Uterus (tissue), 4 donors: ENCODE results near the gene METTL1. TPM values are rescaled to one million over a fixed set of nuclear protein-coding genes. Genes with fewer than 3 reads are reported as not detected.

Experiments
- DNase-seq, 2 donors: peaks; one replicate each; pipeline ENCODE4 v3.0.0-alpha.2; 2019 to 2020
- H3K27ac ChIP-seq, 2 donors: fragments of 200-600 bp; sonication (generic); 1 replicate in 1 of 2; 2 replicates in 1 of 2; pipeline ENCODE4 v1.5.1; 2016 to 2018
- H3K27me3 ChIP-seq, 2 donors: fragments of 200-600 bp; sonication (generic); one replicate each; pipeline ENCODE4 v1.5.1; 2018 to 2019; ENCODE audit warnings: control low read depth in 1 of 2
- H3K36me3 ChIP-seq, 2 donors: fragments of 200-600 bp; sonication (generic); one replicate each; pipeline ENCODE4 v1.5.1; 2019; ENCODE audit warnings: control low read depth in 1 of 2
- H3K4me1 ChIP-seq, 2 donors: fragments of 200-600 bp; sonication (generic); one replicate each; pipeline ENCODE4 v1.5.1; 2018 to 2019; ENCODE audit warnings: control low read depth in 1 of 2
- H3K4me3 ChIP-seq, 2 donors: fragments of 200-600 bp; sonication (generic); 1 replicate in 1 of 2; 2 replicates in 1 of 2; pipeline ENCODE4 v1.5.1; 2018 to 2019; ENCODE audit warnings: mild to moderate bottlenecking in 1 of 2
- H3K9me3 ChIP-seq, 2 donors: fragments of 200-600 bp; sonication (generic); one replicate each; pipeline ENCODE4 v1.5.1; 2019; ENCODE audit warnings: control low read depth in 1 of 2
- POLR2A ChIP-seq, 2 donors: fragments of 450-650 bp; IDR thresholded peaks; one replicate each; pipeline ENCODE4 v1.6.1; 2016; ENCODE audit warnings: antibody characterized with exemption in 2 of 2, mild to moderate bottlenecking in 1 of 2, moderate library complexity in 1 of 2
- intact Hi-C: fragments of 100-400 bp; cut with DNase I; formaldehyde crosslinking; loops from one replicate; pipeline ENCODE4 v1.15.1; 2023; ENCODE audit warnings: low total_unique reads
- microRNA-seq: library from miRNA; unstranded; fragments of <30 nt; microRNA quantifications from one replicate; pipeline ENCODE4, GENCODE V29; 2016; ENCODE audit warnings: borderline microRNAs expressed, borderline replicate concordance
- small RNA-seq: library from RNA; depleted of rRNA; stranded (forward); fragments of <200 nt; gene quantifications from one replicate; pipeline ENCODE3, GENCODE V24; 2016
- total RNA-seq, 4 donors: library from RNA; depleted of rRNA in 3 of 4; stranded (reverse); fragments of >200 nt in 3 of 4; gene quantifications; one replicate each; pipeline versions ENCODE4 v1.1.0 to v1.2.4, GENCODE V29; 2014 to 2023
- TF ChIP-seq, protein P1 (sequence below), 4 experiments: fragments of 200-600 bp in 2 of 4; fragments of 450-650 bp in 2 of 4; sonication (generic) in 2 of 4; IDR thresholded peaks; one replicate each; pipeline ENCODE4 v1.5.1; 2016 to 2019; ENCODE audit warnings: antibody characterized with exemption in 4 of 4, mild to moderate bottlenecking in 2 of 4, moderate library complexity in 1 of 4
- donor health status: DM: yes; HTN: yes; CAD: no.

Gene METTL1
- total RNA-seq, 4 donors from 2014 or later = 5.1 to 22.4 (median 18.0) TPM

DNA sequence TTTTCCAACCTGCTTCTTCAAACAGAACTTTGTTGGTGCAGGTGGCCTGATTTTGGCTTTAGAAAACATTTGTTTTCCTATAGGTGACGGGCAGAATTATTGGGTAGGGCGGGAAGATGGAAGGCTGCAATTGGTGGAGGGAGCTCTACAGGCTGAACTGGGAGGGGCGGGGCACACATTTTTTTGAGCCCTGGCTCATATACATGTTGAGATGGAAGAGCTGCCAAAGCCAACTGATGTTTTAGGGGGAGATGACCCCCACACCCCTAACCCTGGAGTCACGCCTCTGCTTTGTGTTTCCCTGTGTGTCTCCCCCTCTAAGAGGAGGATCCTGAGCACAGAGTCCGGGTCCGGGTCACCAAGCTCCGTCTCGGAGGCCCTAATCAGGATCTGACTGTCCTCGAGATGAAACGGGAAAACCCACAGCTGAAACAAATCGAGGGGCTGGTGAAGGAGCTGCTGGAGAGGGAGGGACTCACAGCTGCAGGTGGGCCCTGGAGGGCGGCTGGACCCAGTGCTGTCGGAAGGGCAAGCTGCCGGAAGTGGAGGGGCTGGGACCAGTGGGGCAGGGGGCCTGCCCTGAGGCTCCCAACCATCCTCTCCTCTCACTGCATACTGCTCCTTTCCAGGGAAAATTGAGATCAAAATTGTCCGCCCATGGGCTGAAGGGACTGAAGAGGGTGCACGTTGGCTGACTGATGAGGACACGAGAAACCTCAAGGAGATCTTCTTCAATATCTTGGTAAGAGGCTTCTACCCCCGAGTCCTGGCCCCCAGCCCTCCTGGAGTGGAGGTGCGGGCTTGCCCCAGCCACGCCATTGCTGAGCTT lies 51.9 kb downstream of the METTL1 start:
- no peak overlapping the region for H3K27ac ChIP-seq
- no peak overlapping the region for H3K4me3 ChIP-seq
- H3K9me3 ChIP-seq = no peaks in the 10 kb centered on the region
- H3K4me1 ChIP-seq = no peaks in the 10 kb centered on the region
- TF ChIP-seq, protein P1, sequence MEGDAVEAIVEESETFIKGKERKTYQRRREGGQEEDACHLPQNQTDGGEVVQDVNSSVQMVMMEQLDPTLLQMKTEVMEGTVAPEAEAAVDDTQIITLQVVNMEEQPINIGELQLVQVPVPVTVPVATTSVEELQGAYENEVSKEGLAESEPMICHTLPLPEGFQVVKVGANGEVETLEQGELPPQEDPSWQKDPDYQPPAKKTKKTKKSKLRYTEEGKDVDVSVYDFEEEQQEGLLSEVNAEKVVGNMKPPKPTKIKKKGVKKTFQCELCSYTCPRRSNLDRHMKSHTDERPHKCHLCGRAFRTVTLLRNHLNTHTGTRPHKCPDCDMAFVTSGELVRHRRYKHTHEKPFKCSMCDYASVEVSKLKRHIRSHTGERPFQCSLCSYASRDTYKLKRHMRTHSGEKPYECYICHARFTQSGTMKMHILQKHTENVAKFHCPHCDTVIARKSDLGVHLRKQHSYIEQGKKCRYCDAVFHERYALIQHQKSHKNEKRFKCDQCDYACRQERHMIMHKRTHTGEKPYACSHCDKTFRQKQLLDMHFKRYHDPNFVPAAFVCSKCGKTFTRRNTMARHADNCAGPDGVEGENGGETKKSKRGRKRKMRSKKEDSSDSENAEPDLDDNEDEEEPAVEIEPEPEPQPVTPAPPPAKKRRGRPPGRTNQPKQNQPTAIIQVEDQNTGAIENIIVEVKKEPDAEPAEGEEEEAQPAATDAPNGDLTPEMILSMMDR (IDR thresholded peaks at IDR 0.05) = no peak
- no peak for TF ChIP-seq POLR2A (IDR thresholded peaks at IDR 0.05)
- H3K27me3 ChIP-seq = no peaks in the 10 kb centered on the region
- DNase-seq = no peak
- intact Hi-C loops = no loop called here
- H3K36me3 ChIP-seq = no peaks in the 10 kb centered on the region

DNA sequence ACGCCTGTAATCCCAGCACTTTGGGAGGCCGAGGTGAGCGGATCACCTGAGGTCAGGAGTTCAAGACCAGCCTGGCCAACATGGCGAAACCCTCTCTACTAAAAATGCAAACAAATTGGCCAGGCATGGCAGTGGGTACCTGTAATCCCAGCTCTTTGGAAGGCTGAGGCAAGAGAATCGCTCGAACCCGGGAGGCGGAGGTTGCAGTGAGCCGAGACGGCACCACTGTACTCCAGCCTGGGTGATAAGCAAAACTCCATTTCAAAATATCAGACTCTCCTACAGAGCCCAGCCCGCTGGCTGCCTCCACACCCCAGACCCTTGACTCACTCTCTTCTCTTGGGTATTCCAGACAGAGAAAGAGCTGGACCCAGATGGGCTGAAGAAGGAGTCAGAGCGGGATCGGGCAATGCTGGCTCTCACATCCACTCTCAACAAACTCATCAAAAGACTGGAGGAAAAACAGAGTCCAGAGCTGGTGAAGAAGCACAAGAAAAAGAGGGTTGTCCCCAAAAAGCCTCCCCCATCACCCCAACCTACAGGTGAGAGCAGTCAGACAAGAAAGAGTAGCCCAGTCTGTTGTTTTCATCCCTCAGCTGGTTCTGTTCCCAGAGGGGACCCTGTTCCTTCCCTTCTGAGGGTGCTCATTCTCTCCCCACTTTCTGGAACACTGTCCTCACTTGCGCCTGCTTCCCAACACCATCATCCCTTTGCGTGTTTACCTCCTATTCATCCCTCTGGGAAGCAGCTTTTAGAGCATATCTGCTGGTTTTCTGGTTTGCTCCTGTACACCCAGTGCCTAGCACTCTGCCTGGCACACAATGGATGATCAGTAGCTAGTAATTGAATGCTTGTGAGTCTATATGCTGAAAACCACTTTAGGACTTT lies 53.0 kb downstream of the METTL1 start:
- Histone ChIP-seq H3K9me3 (no peaks in the 10 kb centered on the region), H3K36me3 (no peaks in the 10 kb centered on the region), H3K4me3 (no peak overlapping the region), H3K27me3 (no peaks in the 10 kb centered on the region), H3K4me1 (no peaks in the 10 kb centered on the region), H3K27ac (no peak overlapping the region)
- TF ChIP-seq, protein P1 (IDR thresholded peaks at IDR 0.05) = no peak
- no peak for DNase-seq
- intact Hi-C loops = no loop called here

Small RNAs within 50 kb of the gene (microRNA-seq; reads per million reads assigned to microRNA genes)
- gene MIR6759 = not detected

Small RNAs within 50 kb of the gene (small RNA-seq; reads per million reads assigned to genes)
- gene RNU6-1083P = not detected

Other genes starting within 250 kb of the METTL1 start
- 100 to 1,000 TPM in 1 of 4 donors, 10 to 100 TPM in 3; 14.9 to 138 (median 17.1) TPM for gene MBD6, start 249.3 kb downstream of the METTL1 start, total RNA-seq
- gene DCTN2, start 224.9 kb downstream of the METTL1 start, total RNA-seq = 100 to 1,000 TPM; 117 to 175 (median 126) TPM
- 1 to 10 TPM in 3 of 4 donors, under 1 TPM in 1; 0.59 to 5.1 (median 1.9) TPM for gene KIF5A, start 222.1 kb downstream of the METTL1 start, total RNA-seq
- 10 to 100 TPM in 3 of 4 donors, 1 to 10 TPM in 1; 2.6 to 29.3 (median 18.8) TPM for gene PIP4K2C, start 180.9 kb downstream of the METTL1 start, total RNA-seq
- gene DTX3, start 167.3 kb downstream of the METTL1 start, total RNA-seq = 10 to 100 TPM; 17.6 to 82.5 (median 40.9) TPM
- 100 to 1,000 TPM in 1 of 4 donors, 10 to 100 TPM in 3; 52.9 to 205 (median 85.6) TPM for gene ARHGEF25, start 160.7 kb downstream of the METTL1 start, total RNA-seq
- 10 to 100 TPM in 1 of 4 donors, 1 to 10 TPM in 3; 2.9 to 14.1 (median 3.9) TPM for gene B4GALNT1, start 138.9 kb downstream of the METTL1 start, total RNA-seq
- 100 to 1,000 TPM; 189 to 339 (median 252) TPM for gene OS9, start 78.0 kb downstream of the METTL1 start, total RNA-seq
- 1 to 10 TPM in 3 of 4 donors, under 1 TPM in 1; 0.29 to 6.3 (median 2.6) TPM for gene AGAP2, start 33.4 kb downstream of the METTL1 start, total RNA-seq
- gene TSPAN31, start 27.1 kb downstream of the METTL1 start, total RNA-seq = 100 to 1,000 TPM in 1 of 4 donors, 10 to 100 TPM in 3; 38.2 to 103 (median 51.0) TPM
- gene CDK4, start 19.8 kb downstream of the METTL1 start, total RNA-seq = 100 to 1,000 TPM in 2 of 4 donors, 10 to 100 TPM in 2; 60.0 to 190 (median 110) TPM
- 1 to 10 TPM in 3 of 4 donors, not detected in 1; 5.1 to 7.6 (median 6.8) TPM for gene MARCHF9, start 17.0 kb downstream of the METTL1 start, total RNA-seq
- gene CYP27B1, start 5.0 kb downstream of the METTL1 start, total RNA-seq = 1 to 10 TPM in 1 of 4 donors, under 1 TPM in 1, not detected in 2; 0.28 to 1.2 TPM
- 10 to 100 TPM in 2 of 4 donors, 1 to 10 TPM in 2; 2.3 to 15.5 (median 11.5) TPM for gene EEF1AKMT3, start 509 bp upstream of the METTL1 start, total RNA-seq
- 10 to 100 TPM in 3 of 4 donors, 1 to 10 TPM in 1; 8.2 to 22.3 (median 16.7) TPM for gene TSFM, start 10.7 kb upstream of the METTL1 start, total RNA-seq
- 10 to 100 TPM in 1 of 4 donors, 1 to 10 TPM in 2, not detected in 1; 4.4 to 21.8 (median 5.1) TPM for gene AVIL, start 46.6 kb upstream of the METTL1 start, total RNA-seq
- 100 to 1,000 TPM in 2 of 4 donors, 10 to 100 TPM in 2; 66.2 to 212 (median 90.9) TPM for gene CTDSP2, start 74.6 kb upstream of the METTL1 start, total RNA-seq
- gene ATP23, start 169.5 kb upstream of the METTL1 start, total RNA-seq = 10 to 100 TPM in 1 of 4 donors, 1 to 10 TPM in 3; 4.9 to 59.1 (median 8.6) TPM